Right ventricle myocardium superior (tissue), 1 donor: ENCODE data around the gene SYP. TPM values are rescaled to one million over a fixed set of nuclear protein-coding genes. Genes with fewer than 3 reads are reported as not detected.
A peak's percentile ranks its signal among the peaks of the same experiment; 100 is the strongest.

Experiments used
- ATAC-seq: fragments of 200-7000 bp; cut with Tn5 transposase; one replicate; pipeline ENCODE4 v1.9.1; 2020; ENCODE audit warnings: mild to moderate bottlenecking; ENCODE audit not compliant: poor library complexity
- DNase-seq: peaks from one replicate; pipeline ENCODE4 v3.0.0-alpha.2; 2020
- intact Hi-C: fragments of 100-400 bp; cut with DNase I; formaldehyde crosslinking; loops from one replicate; pipeline ENCODE4 v1.11.2; 2022
- total RNA-seq: library from RNA; stranded (reverse); fragmentation: NEBNext Ultra II Directional; extraction: Animal tissue kit (Norgen Biotek cat#: 25700); gene quantifications from one replicate; pipeline ENCODE4 v1.2.1, GENCODE V29; 2021
- donor health status: DM: no; HTN: yes; CAD: no; lungs with severe emphysema.

SYP gene
- total RNA-seq, 1 donor from 2014 or later, result 1.6 TPM

GRCh38 chrX:49198540-49199314, 1.3 kb downstream of the SYP start:
- intact Hi-C loops, result no loop called here
- DNase-seq, result no peak
- no peak for ATAC-seq

- DNase-seq (no peak), ATAC-seq (no peak)
- intact Hi-C loops, result no loop called here
These were observed 2.4 kb downstream of the SYP start for GRCh38 chrX:49197543-49198087.

- DNase-seq, result no peak
- ATAC-seq, result no peak
- intact Hi-C loops, result no loop called here
These were observed 6.4 kb downstream of the SYP start for GRCh38 chrX:49193542-49193964.

- ATAC-seq (no peak), DNase-seq (no peak)
- intact Hi-C loops, result no loop called here
These were observed 7.2 kb downstream of the SYP start for GRCh38 chrX:49192722-49193328.

- DNase-seq (no peak), ATAC-seq (peak; percentile 1)
- intact Hi-C loops, result no loop called here
These were observed 8.4 kb downstream of the SYP start for GRCh38 chrX:49191574-49192011.

GRCh38 chrX:49190821-49191573, 9.0 kb downstream of the SYP start:
- intact Hi-C loops, result no loop called here
- ATAC-seq, result peak; percentile 89

GRCh38 chrX:49189606-49190005, 10.4 kb downstream of the SYP start:
- intact Hi-C loops, result no loop called here
- ATAC-seq (no peak), DNase-seq (no peak)

More at GRCh38 chrX:49190821-49191573, 9.0 kb downstream of the SYP start:
- peak; percentile 92 for DNase-seq

GRCh38 chrX:49188468-49189076, 11.4 kb downstream of the SYP start:
- ATAC-seq (no peak), DNase-seq (no peak)
- intact Hi-C loops, result no loop called here

- ATAC-seq, result no peak
- DNase-seq, result no peak
- intact Hi-C loops, result no loop called here
These were observed 12.5 kb downstream of the SYP start for GRCh38 chrX:49187526-49187925.

- DNase-seq, result no peak
These were observed 13.0 kb downstream of the SYP start for GRCh38 chrX:49187028-49187394.

GRCh38 chrX:49186125-49187027, 13.6 kb downstream of the SYP start, which contains the start of gene PRICKLE3:
TSS of gene PRICKLE3 (minus strand) at chrX:49186373. CDS start at chrX:49186297, 76 bp downstream.
- ATAC-seq (peak; percentile 65), DNase-seq (peak; percentile 92)
- intact Hi-C loops, result no loop called here

More at GRCh38 chrX:49187028-49187394, 13.0 kb downstream of the SYP start:
- intact Hi-C loops, result no loop called here
- ATAC-seq, result no peak

GRCh38 chrX:49184294-49185281, 15.4 kb downstream of the SYP start:
- ATAC-seq (peak; percentile 85), DNase-seq (peak; percentile 93)
- intact Hi-C loops, result no loop called here

GRCh38 chrX:49183701-49184281, 16.2 kb downstream of the SYP start:
- intact Hi-C loops, result no loop called here
- ATAC-seq (no peak), DNase-seq (peak; percentile 51)

- ATAC-seq (no peak), DNase-seq (no peak)
- intact Hi-C loops, result no loop called here
These were observed 20.6 kb downstream of the SYP start for GRCh38 chrX:49179358-49179757.

GRCh38 chrX:49178537-49178936, 21.5 kb downstream of the SYP start:
- intact Hi-C loops, result no loop called here
- ATAC-seq (no peak), DNase-seq (no peak)

GRCh38 chrX:49177873-49178480, 22.0 kb downstream of the SYP start:
- ATAC-seq (peak; percentile 18), DNase-seq (no peak)
- intact Hi-C loops, result no loop called here
